ENCODE data around the gene C1orf74.
"Not testable (repeated sequence)": the region's sequence is repeated elsewhere in the genome, so short reads cannot be mapped to it uniquely, and the experiment has no call there.

The C1orf74 gene

GRCh38 chr1:209805341-209805781, 21.0 kb upstream of the C1orf74 start:
- DNase-seq = no peak

DNA sequence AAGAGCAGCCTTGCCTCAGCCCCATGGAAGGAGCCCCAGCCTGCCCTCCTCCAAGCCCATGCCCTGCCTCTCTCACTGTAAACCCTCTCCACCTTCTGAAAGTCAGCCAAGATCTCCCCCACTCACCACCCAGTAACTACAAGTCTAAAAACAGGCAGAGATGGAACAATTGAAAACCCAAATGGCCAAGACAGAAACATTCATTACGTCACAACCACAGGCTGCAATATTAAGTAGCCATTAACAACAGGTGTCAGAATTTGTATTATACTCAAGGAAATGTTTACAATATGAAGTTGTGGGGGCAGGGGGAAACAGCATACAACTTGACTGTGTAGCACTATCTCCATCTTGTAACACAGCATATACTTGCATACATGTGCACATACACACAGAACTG, 19.2 kb upstream of the C1orf74 start:
- DNase-seq = no peak

DNA sequence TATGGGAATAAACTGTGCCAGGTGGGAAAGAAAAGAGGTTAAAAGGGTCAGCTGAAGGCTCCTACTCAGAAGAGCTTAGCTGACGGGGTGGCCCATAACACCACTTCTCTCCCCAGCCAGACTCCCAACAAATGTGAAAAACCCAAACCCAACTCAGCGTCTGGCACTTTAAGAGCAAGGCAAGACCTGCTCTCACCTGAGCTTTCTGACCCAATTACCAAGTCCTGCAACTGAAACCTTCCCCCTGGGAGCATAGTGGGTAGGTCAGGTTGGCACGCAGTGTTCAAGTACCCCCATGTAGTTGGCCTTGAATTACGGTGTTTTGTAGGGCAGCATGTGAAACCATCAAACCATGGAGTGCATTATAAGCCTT, 18.4 kb upstream of the C1orf74 start:
- no peak for DNase-seq

DNA sequence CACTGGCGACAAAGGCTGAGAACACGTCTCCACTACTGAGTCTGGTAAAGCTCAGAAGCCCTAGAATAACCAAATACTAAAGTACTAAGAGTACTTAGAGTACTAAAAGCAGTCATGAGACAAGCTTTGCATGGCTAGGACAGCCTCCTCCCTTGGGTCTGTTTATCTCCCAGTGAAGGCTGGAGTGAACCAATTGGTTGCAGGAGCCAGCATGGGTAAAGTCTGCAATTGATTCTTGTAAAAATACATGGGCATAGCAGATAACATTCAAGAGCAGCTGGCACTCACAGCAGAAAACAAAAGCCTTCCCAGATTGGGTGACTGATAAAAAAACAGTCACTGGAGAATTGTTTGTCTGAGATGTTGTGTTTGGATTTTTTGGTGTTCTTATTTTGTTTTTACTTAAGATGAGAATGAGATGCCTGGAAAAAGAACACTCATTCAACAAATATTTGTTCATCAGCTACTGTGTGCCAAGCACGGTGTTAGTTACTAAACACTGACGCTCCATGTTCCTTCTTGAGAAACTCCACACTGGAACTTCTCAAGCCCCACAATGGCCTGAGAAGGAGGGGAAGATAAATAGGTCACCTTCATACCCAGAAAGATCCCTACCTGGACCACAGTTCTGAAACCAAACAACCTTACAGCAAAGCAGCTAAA, 17.9 kb upstream of the C1orf74 start:
- DNase-seq = no peak

DNA sequence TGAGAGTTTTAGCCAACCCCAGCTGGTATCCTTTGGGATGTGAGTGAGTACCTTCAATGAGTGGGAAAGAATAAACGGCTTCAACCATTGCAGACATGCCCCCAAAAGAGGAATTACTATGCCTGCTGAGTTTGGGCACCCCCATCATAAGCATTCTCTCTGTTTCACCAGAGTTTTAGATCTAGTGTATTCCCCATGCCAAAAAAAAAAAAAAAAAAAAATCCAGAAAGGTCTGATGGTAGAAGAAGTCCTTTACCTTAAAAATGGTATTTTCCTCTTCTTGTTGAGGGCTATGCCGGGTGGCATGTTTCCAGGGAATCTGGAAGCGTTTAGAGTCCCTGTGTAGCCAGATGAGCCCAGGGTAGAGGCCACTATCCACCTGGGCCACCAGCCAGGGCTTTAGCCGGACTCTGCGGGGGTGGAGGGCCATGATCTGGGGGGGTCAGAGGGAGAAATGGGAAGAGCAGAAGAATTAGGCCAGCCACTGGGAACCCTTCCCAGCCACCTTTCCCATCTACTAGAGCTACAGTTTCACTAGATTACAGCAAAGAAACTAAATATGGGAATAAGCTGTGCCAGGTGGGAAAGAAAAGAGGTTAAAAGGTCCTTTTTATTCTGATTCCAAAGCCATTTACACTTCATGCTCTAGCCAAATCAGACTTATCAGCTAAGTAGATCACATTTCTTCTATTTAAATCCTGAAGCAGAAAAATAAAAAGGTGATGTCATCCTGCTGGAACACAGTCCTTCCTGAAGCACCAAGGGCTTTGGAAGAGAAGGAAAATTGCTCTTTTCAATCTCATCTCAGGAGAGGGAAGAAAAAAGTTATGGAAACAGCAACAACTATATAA, 16.9 kb upstream of the C1orf74 start:
- DNase-seq = no peak

DNA sequence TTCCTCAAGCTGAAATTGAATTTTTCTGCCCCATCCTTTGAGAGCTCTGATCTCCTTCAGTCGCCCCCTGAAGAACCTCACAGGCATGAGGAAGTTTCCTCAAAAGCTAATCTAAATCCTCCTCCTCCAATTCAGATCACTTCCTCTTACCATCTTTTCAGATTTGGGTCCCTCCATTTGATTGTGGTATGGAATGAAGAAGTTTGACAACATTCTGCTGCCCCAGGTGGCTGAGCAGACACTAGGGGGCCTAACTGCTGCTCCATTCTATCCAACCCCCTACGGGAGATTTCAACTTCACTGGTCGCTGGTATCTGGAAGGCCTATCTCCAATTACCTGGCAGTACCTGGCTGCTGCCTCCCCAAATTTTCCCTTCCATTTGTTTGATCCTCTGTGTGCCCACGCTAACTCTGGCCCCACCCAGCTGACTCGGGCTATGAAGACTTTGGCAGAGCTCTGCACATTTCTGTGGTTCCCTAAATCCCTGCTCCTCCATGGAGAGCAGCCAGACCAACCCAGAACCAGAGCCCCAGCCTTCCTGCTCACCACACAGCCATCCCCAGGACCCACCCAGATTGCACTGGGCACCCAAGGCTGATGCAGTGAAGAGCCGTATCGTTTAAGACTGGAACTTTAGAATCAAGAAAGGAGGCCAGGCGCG, 13.8 kb upstream of the C1orf74 start:
- no peak for DNase-seq

DNA sequence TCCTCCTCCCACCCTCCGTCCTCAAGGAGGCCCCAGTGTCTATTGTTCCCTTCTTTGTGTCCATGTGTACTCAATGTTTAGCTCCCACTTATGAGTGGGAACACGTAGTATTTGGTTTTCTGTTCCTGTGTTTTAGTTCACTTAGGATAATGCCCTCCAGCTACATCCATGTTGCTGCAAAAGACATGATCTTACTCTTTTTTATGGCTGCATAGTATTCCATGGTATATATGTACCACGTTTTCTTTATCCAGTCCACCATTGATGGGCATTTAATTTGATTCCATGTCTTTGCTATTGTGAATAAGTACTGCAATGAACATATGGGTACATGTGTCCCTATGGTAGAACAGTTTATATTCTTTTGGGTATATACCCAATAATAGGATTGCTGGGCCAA, 9.4 kb upstream of the C1orf74 start:
- not testable (repeated sequence) for DNase-seq

DNA sequence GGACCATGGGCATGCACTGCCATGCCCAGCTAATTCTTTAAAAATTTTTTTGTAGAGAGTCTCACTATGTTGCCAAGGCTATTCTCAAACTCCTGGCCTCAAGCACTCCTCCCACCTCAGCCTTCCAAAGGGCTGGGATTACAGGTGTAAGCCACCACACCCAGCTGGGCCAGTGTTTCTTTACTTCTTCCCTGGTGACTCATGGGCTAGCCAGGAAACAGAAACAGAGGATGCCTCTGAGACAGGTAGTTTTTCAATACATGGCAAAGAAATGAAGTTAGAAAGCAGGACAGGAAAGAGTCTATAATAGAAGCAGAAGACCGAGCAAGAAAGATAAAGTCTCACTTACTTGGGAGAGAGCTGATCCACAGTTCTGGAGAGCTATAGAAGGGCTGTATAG, 7.6 kb upstream of the C1orf74 start:
- DNase-seq = no peak

DNA sequence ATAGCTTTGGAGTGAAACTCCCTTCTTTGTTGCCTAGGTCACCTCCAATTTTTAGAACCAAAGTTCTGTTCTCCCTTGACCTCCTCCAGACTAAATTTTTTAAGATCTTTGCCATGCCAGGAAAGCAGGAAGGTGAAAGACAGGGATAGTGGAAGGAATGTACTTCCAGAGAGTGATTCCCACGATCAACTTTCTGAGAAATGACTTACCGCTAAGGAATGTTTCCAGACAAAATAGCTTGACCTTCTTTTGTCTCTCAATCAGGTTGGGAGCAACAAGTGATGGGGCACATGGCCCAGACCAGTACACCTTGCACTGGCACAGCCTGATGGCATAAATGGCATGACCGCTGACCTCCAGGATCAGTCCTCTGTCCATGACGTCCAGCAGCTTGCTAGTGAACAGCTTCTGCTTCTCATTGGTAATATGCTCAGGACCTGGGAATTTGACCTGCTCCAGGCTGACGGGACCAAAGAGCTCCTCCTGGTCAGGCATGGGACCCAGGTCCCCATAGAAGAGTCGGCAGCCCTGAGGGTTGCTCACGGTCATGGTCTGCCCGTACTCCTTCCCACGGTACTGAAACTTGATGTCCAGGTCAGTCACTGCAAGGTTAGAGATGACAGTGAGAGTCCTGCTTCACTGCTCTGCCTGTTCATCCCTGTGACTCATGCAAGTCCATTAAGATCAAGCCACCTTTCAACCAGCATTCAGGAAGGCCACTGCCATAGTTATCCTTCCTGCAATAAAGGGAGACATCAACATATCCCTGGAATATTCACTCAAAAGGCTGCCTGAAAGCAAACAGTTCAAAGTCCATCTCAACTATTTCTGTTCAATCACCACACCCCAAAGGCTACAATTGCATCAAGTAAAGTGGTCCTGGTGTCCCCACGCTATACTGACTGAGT, 6.2 kb upstream of the C1orf74 start:
- no peak for DNase-seq

DNA sequence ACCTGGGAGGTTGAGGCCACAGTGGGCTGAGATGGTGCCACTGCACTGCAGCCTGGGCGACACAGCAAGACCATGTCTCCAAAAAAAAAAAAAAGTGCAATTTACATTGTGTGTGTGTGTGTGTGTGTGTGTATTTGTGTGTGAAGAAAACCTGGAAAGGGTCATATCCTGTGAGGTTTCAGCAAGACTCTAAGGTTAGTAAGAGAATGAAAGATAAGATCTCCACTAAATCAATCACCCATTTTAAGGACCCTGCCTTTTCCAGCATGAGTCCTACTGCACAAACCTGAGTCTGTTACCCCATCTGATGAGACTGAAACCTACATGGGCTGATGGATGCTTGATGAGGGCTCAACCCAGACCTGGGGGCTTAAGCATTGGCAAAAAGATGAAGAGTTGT, 4.9 kb upstream of the C1orf74 start:
- no peak for DNase-seq

- DNase-seq = no peak
Observed at GRCh38 chr1:209787551-209787950, 3.2 kb upstream of the C1orf74 start.

- no peak for DNase-seq
Observed at GRCh38 chr1:209786146-209786545, 1.8 kb upstream of the C1orf74 start.

- DNase-seq = no peak
Observed at GRCh38 chr1:209785592-209785991, 1.2 kb upstream of the C1orf74 start.

DNA sequence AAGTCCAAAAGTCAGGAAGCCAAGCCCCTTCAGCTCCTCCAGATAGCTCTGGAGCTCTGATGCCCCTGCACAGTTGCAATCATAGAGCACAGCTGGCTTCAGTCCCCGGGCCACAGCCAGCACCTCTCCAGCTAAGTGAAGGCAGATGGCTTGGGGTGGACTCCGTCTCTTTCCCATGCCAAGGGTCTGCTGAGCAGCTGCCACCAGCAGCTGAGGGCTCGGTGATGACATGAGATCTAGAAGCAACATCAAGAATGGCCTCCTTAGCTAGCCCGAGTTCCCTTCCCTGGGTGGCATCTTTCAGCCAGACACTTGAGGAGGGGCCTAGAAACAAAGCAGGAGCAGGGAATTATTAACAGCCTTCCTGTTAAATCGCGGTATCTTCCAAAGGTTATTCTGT, 973 bp downstream of the C1orf74 start:
- no peak for DNase-seq

DNA sequence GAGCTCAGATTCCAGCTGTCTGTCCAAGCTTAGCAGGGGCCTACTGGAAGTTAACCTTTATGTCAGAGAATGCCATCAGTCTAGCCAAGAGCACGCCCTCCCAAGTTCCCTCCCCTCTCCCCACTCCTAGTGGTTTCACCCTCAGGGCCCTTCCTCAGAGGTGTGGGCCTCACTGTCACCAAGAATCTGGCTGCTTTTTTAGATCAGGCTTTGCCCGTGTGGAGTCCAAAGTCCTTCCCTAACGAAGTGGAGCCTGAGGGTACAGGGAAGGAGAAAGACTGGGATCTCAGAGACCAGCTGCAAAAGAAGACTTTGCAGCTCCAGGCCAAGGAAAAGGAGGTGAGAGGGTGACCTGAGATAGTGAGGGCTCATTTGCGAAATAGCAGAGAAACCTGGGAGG, 4.1 kb downstream of the C1orf74 start:
- no peak for DNase-seq

GRCh38 chr1:209778102-209778501, 6.3 kb downstream of the C1orf74 start:
- DNase-seq = no peak

- DNase-seq = no peak
Observed at GRCh38 chr1:209777587-209777986, 6.8 kb downstream of the C1orf74 start.

DNA sequence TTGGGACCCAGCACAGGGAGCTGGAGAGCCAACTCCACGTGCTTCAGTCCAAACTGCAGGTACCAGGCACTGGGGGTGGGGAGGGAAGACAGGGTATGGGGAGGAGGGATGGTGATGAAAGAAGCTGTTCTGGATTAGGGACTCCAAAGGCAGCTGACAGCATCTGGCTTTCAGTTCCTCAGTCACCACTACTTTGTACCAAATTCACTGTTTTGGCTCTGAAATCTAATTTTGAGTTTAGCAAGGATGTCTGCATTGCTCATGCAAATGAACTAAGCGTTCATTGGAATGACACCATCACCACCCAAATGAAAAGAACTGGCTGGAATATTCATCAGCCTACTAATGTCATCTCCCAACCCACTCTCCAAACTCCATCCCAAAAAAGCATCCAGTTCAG, 8.7 kb downstream of the C1orf74 start:
- DNase-seq = no peak

GRCh38 chr1:209774592-209774991, 9.8 kb downstream of the C1orf74 start:
- DNase-seq = no peak

DNA sequence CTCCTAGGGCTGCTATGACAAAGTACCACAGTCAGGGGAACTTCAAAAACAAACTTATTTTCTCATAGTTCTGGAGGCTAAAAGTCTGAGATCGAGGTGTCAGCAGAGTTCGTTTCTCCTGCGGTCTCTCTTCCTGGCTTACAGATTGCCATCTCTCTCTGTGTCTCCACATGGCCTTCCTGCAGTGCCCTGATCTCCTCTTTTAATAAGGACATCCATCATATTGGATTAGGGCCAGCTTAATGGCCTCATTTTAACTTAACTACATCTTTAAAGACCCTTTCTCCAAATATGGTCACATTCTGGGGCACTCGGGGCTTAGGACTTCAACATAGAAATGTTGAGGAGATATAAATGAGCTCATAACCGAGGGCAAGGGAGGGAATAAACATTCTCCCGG, 12.2 kb downstream of the C1orf74 start:
- no peak for DNase-seq

GRCh38 chr1:209770636-209771415, 13.5 kb downstream of the C1orf74 start:
- DNase-seq = no peak

DNA sequence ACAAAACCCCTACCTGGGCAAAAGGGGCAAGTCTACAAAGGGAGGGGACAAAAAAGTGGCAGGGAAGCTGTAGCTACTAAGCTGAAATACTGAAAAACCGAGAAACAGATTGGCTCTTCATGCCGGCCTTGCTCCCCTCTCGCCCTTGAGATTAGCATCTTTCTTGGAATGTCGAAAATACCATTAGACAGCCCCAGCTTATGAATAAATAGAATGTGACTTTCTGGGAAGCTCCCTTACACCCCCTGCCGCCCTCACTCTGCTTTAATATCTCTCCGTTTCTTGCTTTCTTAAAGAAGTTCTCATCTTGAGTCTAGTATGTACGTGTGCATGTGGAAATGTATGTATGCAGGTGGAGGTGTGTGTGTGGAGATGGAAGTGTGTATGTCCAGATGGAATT, 14.4 kb downstream of the C1orf74 start:
- no peak for DNase-seq
